ENCODE data around the gene PROB1. TPM values are rescaled to one million over a fixed set of nuclear protein-coding genes. Genes with fewer than 3 reads are reported as not detected.

The PROB1 gene
- total and polyA plus RNA-seq, 9 of the 15 experiments (the other 6 are each of a cell fraction or from before 2014, with no cell fraction given) = 0.01 to 1.8 (median 0.47) TPM

DNA sequence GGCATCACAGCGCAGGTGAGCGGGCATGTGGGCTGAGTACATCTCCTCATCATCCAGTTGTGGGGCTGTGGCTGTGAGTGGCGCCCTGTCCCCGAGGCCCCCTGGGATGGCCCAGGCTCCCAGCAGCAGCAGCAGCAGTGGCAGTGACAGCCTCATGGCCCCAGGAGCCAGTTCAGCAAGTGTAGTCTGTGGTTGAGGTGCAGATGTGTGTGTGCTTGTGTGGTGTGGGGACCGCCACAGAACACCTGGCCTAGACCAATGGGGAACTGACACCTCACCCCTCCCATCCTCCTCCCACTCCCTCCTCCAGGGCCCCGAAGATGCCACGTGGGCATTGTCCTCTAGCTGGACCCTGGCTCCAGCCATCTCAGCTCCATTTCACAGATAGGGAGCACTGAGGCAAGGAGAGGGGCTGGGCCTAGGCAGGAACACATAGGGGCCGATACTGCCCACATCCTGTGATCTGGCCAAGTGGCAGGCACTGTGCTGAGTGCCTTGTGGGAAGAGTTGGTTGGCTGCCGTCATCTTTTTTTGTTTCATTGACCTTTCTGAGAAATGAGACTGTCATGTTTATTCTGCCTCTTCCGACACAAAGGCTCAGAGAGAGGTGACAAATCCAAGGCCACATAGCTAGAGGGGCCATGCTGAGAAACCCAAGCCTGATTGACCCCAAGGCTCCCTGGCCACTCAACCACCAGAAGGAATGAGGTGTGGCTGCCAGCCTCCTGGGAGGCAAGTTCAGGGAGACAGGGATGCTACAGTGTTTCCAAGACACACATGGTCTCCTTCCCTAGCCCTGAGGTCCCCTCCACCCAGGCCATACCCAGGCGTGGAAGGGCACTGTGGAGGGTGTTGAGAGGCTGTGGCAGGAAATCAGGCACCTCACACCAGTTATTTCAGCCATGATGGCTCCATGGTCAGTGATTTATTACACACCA lies 4.9 kb downstream of the PROB1 start, which contains the start of gene MZB1:
Gene MZB1, minus strand, starts transcription at position 213 of the 938 bp plus-strand sequence. Its CDS starts 57 bp downstream, at position 156.
- H3K4me1 ChIP-seq (replicated peaks in 1 of 2; ENCODE audit: control insufficient read depth in 2 of 2, insufficient read depth in 2 of 2, low read length in 2 of 2) = peaks cover 6 to 24% of the 10 kb centered on the region in 2 experiments; a peak in 3 of 5 replicates
- H3K79me2 ChIP-seq (ENCODE audit: control insufficient read depth, insufficient read depth, low read length) = no peaks in the 10 kb centered on the region
- ChIA-PET CTCF (ENCODE audit: low intra/inter-chr PET ratio) (no interaction called here), POLR2A (interaction anchor here (0.7 kb wide), 1 partner anchor 92 kb away, joined by 5 read pairs; no protein-coding TSS in a partner anchor)
- TF ChIP-seq, protein P1, sequence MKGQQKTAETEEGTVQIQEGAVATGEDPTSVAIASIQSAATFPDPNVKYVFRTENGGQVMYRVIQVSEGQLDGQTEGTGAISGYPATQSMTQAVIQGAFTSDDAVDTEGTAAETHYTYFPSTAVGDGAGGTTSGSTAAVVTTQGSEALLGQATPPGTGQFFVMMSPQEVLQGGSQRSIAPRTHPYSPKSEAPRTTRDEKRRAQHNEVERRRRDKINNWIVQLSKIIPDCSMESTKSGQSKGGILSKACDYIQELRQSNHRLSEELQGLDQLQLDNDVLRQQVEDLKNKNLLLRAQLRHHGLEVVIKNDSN (CRISPR knock-in tag; IDR thresholded peaks at IDR 0.05) = peak; percentile 17; the same call in 1 of the 2 replicates
- TF ChIP-seq NR2F6 (CRISPR knock-in tag; IDR thresholded peaks at IDR 0.05) (no peak), BCOR (IDR thresholded peaks at IDR 0.05) (peak; percentile 22; the same call in 1 of the 2 replicates), KDM1A (IDR thresholded peaks at IDR 0.05) (peak in 1 of 2 experiments; percentile 34; a peak in 1 of 4 replicates), ZNF263 (CRISPR knock-in tag; IDR thresholded peaks at IDR 0.05; ENCODE audit: borderline replicate concordance) (peak; percentile 76; the same call in 1 of the 2 replicates)
- TF ChIP-seq, protein P2, sequence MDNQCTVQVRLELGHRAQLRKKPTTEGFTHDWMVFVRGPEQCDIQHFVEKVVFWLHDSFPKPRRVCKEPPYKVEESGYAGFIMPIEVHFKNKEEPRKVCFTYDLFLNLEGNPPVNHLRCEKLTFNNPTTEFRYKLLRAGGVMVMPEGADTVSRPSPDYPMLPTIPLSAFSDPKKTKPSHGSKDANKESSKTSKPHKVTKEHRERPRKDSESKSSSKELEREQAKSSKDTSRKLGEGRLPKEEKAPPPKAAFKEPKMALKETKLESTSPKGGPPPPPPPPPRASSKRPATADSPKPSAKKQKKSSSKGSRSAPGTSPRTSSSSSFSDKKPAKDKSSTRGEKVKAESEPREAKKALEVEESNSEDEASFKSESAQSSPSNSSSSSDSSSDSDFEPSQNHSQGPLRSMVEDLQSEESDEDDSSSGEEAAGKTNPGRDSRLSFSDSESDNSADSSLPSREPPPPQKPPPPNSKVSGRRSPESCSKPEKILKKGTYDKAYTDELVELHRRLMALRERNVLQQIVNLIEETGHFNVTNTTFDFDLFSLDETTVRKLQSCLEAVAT (IDR thresholded peaks at IDR 0.05) = no peak
- DNase-seq (ENCODE audit: extremely low read depth in 1 of 4, low spot score in 3 of 4) (no peak), FAIRE-seq (no peak), ATAC-seq (no peak)
- H3K9me3 ChIP-seq (replicated peaks; ENCODE audit: control insufficient read depth, insufficient read depth, low read depth, low read length) = no peaks in the 10 kb centered on the region; the same call in none of the 2 replicates
- no peak within 1 kb of the TSS for H3K27ac ChIP-seq (ENCODE audit: extremely low read depth, low read depth, low read length)
- no peak within 1 kb of the TSS for H3K4me2 ChIP-seq (ENCODE audit: insufficient read depth, low read length)
- intact Hi-C loops (cut with micrococcal nuclease) = no loop called here
- BruUV-seq (replicated peaks) = no TSS peak
- peak within 1 kb of the TSS in 1 of 2 experiments; percentile 55; a peak in 2 of 4 replicates for H3K9ac ChIP-seq (ENCODE audit: insufficient read depth in 1 of 2, low read depth in 2 of 2, low read length in 2 of 2)
- H3K9me1 ChIP-seq (ENCODE audit: control insufficient read depth, insufficient read depth, low read length) = no peaks in the 10 kb centered on the region
- in situ Hi-C loops (cut with MboI) = no loop called here
- H3K27me3 ChIP-seq (ENCODE audit: control insufficient read depth in 2 of 2, insufficient read depth in 2 of 2, low read length in 2 of 2) = no peaks in the 10 kb centered on the region
- WGBS (ENCODE audit: insufficient coverage, low coverage, missing lambda C conversion rate) = 33% methylated on average over 10 of the region's 11 CpGs
- H3K4me3 ChIP-seq = no peak within 1 kb of the TSS
- no peak within 1 kb of the TSS for H2AFZ ChIP-seq (ENCODE audit: low read depth, low read length)
- H4K20me1 ChIP-seq (replicated peaks; ENCODE audit: control insufficient read depth, insufficient read depth, low read length) = no peaks in the 10 kb centered on the region
- H3K36me3 ChIP-seq (ENCODE audit: control insufficient read depth, insufficient read depth, low read length) = no peaks in the 10 kb centered on the region
